Gastroesophageal sphincter (tissue), 4 donors: ENCODE measurements around the gene TDRD3. TPM values are rescaled to one million over a fixed set of nuclear protein-coding genes. Genes with fewer than 3 reads are reported as not detected.

Source experiments
- ATAC-seq: fragments of 150-250 bp; one replicate; pipeline ENCODE4 v1.9.1; 2016; ENCODE audit warnings: mild to moderate bottlenecking, moderate library complexity
- H3K27ac ChIP-seq, 4 donors: fragments of 200-600 bp; sonication (generic) in 3 of 4; 1 replicate in 3 of 4; 2 replicates in 1 of 4; pipeline ENCODE4 v1.5.1; 2016 to 2019
- H3K27me3 ChIP-seq: fragments of 200-600 bp; sonication (generic); one replicate; pipeline ENCODE4 v1.5.1; 2019
- H3K36me3 ChIP-seq, 2 donors: fragments of 200-600 bp; sonication (generic); one replicate each; pipeline ENCODE4 v1.5.1; 2019; ENCODE audit warnings: control low read depth in 1 of 2
- H3K4me1 ChIP-seq, 3 donors: fragments of 200-600 bp; sonication (generic); 1 replicate in 2 of 3; 2 replicates in 1 of 3; pipeline ENCODE4 v1.5.1; 2016 to 2019; ENCODE audit warnings: control low read depth in 2 of 3
- H3K4me3 ChIP-seq, 2 donors: fragments of 200-600 bp; sonication (generic); one replicate each; pipeline ENCODE4 v1.5.1; 2019; ENCODE audit warnings: mild to moderate bottlenecking in 1 of 2, moderate library complexity in 1 of 2
- H3K9me3 ChIP-seq, 3 donors: fragments of 200-600 bp; sonication (generic); one replicate each; pipeline ENCODE4 v1.5.1; 2017 to 2019; ENCODE audit warnings: control low read depth in 2 of 3
- CTCF ChIP-seq, 4 experiments: fragments of 200-600 bp in 2 of 4; fragments of 450-650 bp in 2 of 4; sonication (generic) in 1 of 4; IDR thresholded peaks; one replicate each; pipeline ENCODE4 v1.5.1; 2017 to 2019; ENCODE audit warnings: antibody characterized with exemption in 4 of 4, mild to moderate bottlenecking in 2 of 4, moderate library complexity in 2 of 4
- EP300 ChIP-seq: sonication (generic); formaldehyde crosslinking; IDR thresholded peaks from one replicate; pipeline ENCODE4 v1.6.1; 2017; ENCODE audit warnings: antibody characterized with exemption, mild to moderate bottlenecking
- POLR2A ChIP-seq, 2 donors: fragments of 450-650 bp; IDR thresholded peaks; one replicate each; pipeline ENCODE4 v1.6.1; 2017; ENCODE audit warnings: antibody characterized with exemption in 2 of 2, mild to moderate bottlenecking in 2 of 2, moderate library complexity in 1 of 2
- POLR2AphosphoS5 ChIP-seq: sonication (generic); formaldehyde crosslinking; IDR thresholded peaks from one replicate; pipeline ENCODE4 v1.6.1; 2017; ENCODE audit warnings: antibody characterized with exemption
- WGBS, 2 donors: methylation state at CpG; one replicate each; pipeline ENCODE4 v1.1.5; 2018; ENCODE audit warnings: low coverage in 1 of 2; 5-methylcytosine and 5-hydroxymethylcytosine counted together
- small RNA-seq, 4 donors: library from RNA; depleted of rRNA; stranded (forward); fragments of <200 nt; gene quantifications; one replicate each; pipeline ENCODE3, GENCODE V24; 2016
- total RNA-seq, 4 donors: library from RNA; depleted of rRNA; stranded (reverse); fragments of >200 nt; gene quantifications; one replicate each; pipeline ENCODE4 v1.1.0, GENCODE V29; 2016

The TDRD3 gene
- total RNA-seq, 4 donors from 2014 or later, result 22.4 to 41.4 (median 28.7) TPM

- H3K27ac ChIP-seq, result no peak overlapping the region
- no peak for ATAC-seq
- WGBS, 2 donors, result no CpG with 5 or more reads among the region's 4 CpGs
These were observed 221.1 kb downstream of the TDRD3 start for GRCh38 chr13:60617991-60618733.

GRCh38 chr13:60619461-60619860, 222.4 kb downstream of the TDRD3 start:
- no peak for ATAC-seq
- Histone ChIP-seq H3K27ac (no peak overlapping the region), H3K36me3 (no peaks in the 10 kb centered on the region), H3K4me3 (no peak overlapping the region), H3K27me3 (no peaks in the 10 kb centered on the region), H3K9me3 (no peaks in the 10 kb centered on the region), H3K4me1 (no peaks in the 10 kb centered on the region)
- no peak for TF ChIP-seq POLR2A (IDR thresholded peaks at IDR 0.05)
- TF ChIP-seq POLR2AphosphoS5, result no peak
- no peak for TF ChIP-seq EP300
- TF ChIP-seq CTCF (IDR thresholded peaks at IDR 0.05), result no peak
- 80 to 83% methylated on average over 1 to 2 of the region's 2 CpGs for WGBS, 2 donors

More at GRCh38 chr13:60617991-60618733, 221.1 kb downstream of the TDRD3 start:
- Histone ChIP-seq H3K4me1 (no peaks in the 10 kb centered on the region), H3K9me3 (no peaks in the 10 kb centered on the region), H3K27me3 (no peaks in the 10 kb centered on the region), H3K36me3 (no peaks in the 10 kb centered on the region), H3K4me3 (no peak overlapping the region)
- no peak for TF ChIP-seq POLR2A (IDR thresholded peaks at IDR 0.05)
- TF ChIP-seq POLR2AphosphoS5, result no peak
- no peak for TF ChIP-seq CTCF (IDR thresholded peaks at IDR 0.05)

GRCh38 chr13:60620611-60621395, 223.8 kb downstream of the TDRD3 start:
- Histone ChIP-seq H3K27me3 (no peaks in the 10 kb centered on the region), H3K4me3 (no peak overlapping the region), H3K36me3 (no peaks in the 10 kb centered on the region), H3K9me3 (no peaks in the 10 kb centered on the region), H3K27ac (no peak overlapping the region), H3K4me1 (no peaks in the 10 kb centered on the region)
- 70 to 81% methylated on average over 5 of the region's 5 CpGs for WGBS, 2 donors
- TF ChIP-seq POLR2A (IDR thresholded peaks at IDR 0.05) (no peak), CTCF (IDR thresholded peaks at IDR 0.05) (no peak), EP300 (no peak), POLR2AphosphoS5 (no peak)
- no peak for ATAC-seq

- Histone ChIP-seq H3K27ac (no peak overlapping the region), H3K4me1 (no peaks in the 10 kb centered on the region), H3K9me3 (no peaks in the 10 kb centered on the region), H3K27me3 (no peaks in the 10 kb centered on the region), H3K4me3 (no peak overlapping the region), H3K36me3 (no peaks in the 10 kb centered on the region)
- no peak for TF ChIP-seq CTCF (IDR thresholded peaks at IDR 0.05)
- no peak for TF ChIP-seq EP300
- no peak for TF ChIP-seq POLR2A (IDR thresholded peaks at IDR 0.05)
- no peak for TF ChIP-seq POLR2AphosphoS5
- no peak for ATAC-seq
- WGBS, 2 donors, result 62 to 67% methylated on average over 1 of the region's 1 CpG
These were observed 226.1 kb downstream of the TDRD3 start for GRCh38 chr13:60623151-60623550.

Small RNA genes within 50 kb of the gene (small RNA-seq; reads per million reads assigned to genes)
- 0 reads per million in 4 donors for gene RNA5SP31

Other genes with a start within 250 kb of the TDRD3 start
- 1 to 10 TPM in 1 of 4 donors, under 1 TPM in 2, not detected in 1; 0.13 to 1.7 (median 0.49) TPM for gene DIAPH3, start 233.3 kb upstream of the TDRD3 start, total RNA-seq